Measurements from ENCODE around the gene CORIN. TPM values are rescaled to one million over a fixed set of nuclear protein-coding genes. Genes with fewer than 3 reads are reported as not detected.

The CORIN gene
- total and polyA plus RNA-seq, 2 of the 13 experiments (the other 11 are each of a cell fraction or from before 2014, with no cell fraction given) = 0.84 to 1.2 TPM

- TF ChIP-seq REST (IDR thresholded peaks at IDR 0.05; ENCODE audit: borderline replicate concordance in 1 of 2, low read depth in 1 of 2, low read length in 2 of 2) (no peak), SRY (CRISPR knock-in tag; IDR thresholded peaks at IDR 0.05) (no peak), ZNF687 (CRISPR knock-in tag; IDR thresholded peaks at IDR 0.05) (peak; percentile 63), ZNF367 (CRISPR knock-in tag; IDR thresholded peaks at IDR 0.05; ENCODE audit: borderline replicate concordance) (no peak), MEIS1 (CRISPR knock-in tag; IDR thresholded peaks at IDR 0.05; ENCODE audit: borderline replicate concordance) (0 out of 2 replicates have a peak, but pooled peaks have one; percentile 23), NFE2 (CRISPR knock-in tag; IDR thresholded peaks at IDR 0.05) (no peak), ZNF558 (CRISPR knock-in tag; IDR thresholded peaks at IDR 0.05; ENCODE audit: borderline replicate concordance) (no peak), TGIF2 (CRISPR knock-in tag; IDR thresholded peaks at IDR 0.05) (0 out of 2 replicates have a peak, but pooled peaks have one; percentile 40), PLRG1 (conservative IDR thresholded peaks at IDR 0.05) (no peak), ZNF782 (CRISPR knock-in tag; IDR thresholded peaks at IDR 0.05; ENCODE audit: borderline replicate concordance) (peak; percentile 27; the same call in 1 of the 2 replicates), CTCF (CRISPR knock-in tag; IDR thresholded peaks at IDR 0.05) (peak; percentile 49; the same call in 1 of the 2 replicates), REXO4 (CRISPR knock-in tag; IDR thresholded peaks at IDR 0.05; ENCODE audit: borderline replicate concordance) (no peak), ZNF30 (CRISPR knock-in tag; IDR thresholded peaks at IDR 0.05) (no peak), SAP130 (CRISPR knock-in tag; IDR thresholded peaks at IDR 0.05; ENCODE audit: low read depth) (peak; percentile 20; the same call in 1 of the 2 replicates), ZNF430 (CRISPR knock-in tag; IDR thresholded peaks at IDR 0.05) (0 out of 2 replicates have a peak, but pooled peaks have one; percentile 45), ZNF605 (CRISPR knock-in tag; IDR thresholded peaks at IDR 0.05) (peak; percentile 19; the same call in 1 of the 2 replicates), FOXP4 (CRISPR knock-in tag; IDR thresholded peaks at IDR 0.05) (no peak)
Measured at GRCh38 chr4:47837094-47837907, 566 bp downstream of the CORIN start (continued).

Measured in HepG2 (cell line).